ENCODE data around the gene SLC38A10. TPM values are rescaled to one million over a fixed set of nuclear protein-coding genes. Genes with fewer than 3 reads are reported as not detected.
A peak's percentile ranks its signal among the peaks of the same experiment; 100 is the strongest.

The SLC38A10 gene
- total and polyA plus RNA-seq, 2 of the 13 experiments (the other 11 are each of a cell fraction or from before 2014, with no cell fraction given): 23.4 to 55.8 TPM

DNA sequence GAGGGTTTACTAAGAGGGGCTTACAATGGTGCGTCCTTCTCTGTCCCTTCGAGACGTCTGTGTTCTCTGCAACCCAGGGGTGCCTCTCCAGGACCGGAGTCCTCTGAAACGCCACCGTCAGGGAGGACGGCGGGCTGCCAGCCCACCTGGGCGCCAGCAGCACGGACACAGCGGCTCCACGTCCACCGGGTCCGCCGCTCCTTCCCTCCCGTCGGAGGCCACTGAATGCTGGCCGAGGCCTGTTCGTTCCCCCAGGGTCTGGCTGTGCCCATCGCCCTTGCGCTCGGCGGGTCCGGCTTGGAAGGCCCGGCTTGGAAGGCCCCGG, 56.7 kb downstream of the SLC38A10 start (continued):
- TF ChIP-seq, protein P1, sequence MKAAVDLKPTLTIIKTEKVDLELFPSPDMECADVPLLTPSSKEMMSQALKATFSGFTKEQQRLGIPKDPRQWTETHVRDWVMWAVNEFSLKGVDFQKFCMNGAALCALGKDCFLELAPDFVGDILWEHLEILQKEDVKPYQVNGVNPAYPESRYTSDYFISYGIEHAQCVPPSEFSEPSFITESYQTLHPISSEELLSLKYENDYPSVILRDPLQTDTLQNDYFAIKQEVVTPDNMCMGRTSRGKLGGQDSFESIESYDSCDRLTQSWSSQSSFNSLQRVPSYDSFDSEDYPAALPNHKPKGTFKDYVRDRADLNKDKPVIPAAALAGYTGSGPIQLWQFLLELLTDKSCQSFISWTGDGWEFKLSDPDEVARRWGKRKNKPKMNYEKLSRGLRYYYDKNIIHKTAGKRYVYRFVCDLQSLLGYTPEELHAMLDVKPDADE (CRISPR knock-in tag; IDR thresholded peaks at IDR 0.05): no peak
- TF ChIP-seq CCDC6 (CRISPR knock-in tag; IDR thresholded peaks at IDR 0.05) (no peak), ZNF333 (CRISPR knock-in tag; IDR thresholded peaks at IDR 0.05; ENCODE audit: borderline replicate concordance) (no peak), ZMAT3 (CRISPR knock-in tag; conservative IDR thresholded peaks at IDR 0.05) (no peak), ZNF24 (IDR thresholded peaks at IDR 0.05) (no peak), ZNF557 (CRISPR knock-in tag; IDR thresholded peaks at IDR 0.05) (no peak), ZNF549 (CRISPR knock-in tag; IDR thresholded peaks at IDR 0.05) (no peak), ZFYVE20 (CRISPR knock-in tag; IDR thresholded peaks at IDR 0.05; ENCODE audit: borderline replicate concordance, low read depth) (no peak), FOXJ3 (CRISPR knock-in tag; IDR thresholded peaks at IDR 0.05; ENCODE audit: borderline replicate concordance) (no peak), ZNF446 (CRISPR knock-in tag; IDR thresholded peaks at IDR 0.05) (no peak), ZNF543 (CRISPR knock-in tag; IDR thresholded peaks at IDR 0.05) (no peak), ZNF251 (CRISPR knock-in tag; IDR thresholded peaks at IDR 0.05) (0 out of 2 replicates have a peak, but pooled peaks have one; percentile 46), KAT7 (CRISPR knock-in tag; IDR thresholded peaks at IDR 0.05; ENCODE audit: borderline replicate concordance) (no peak; the same call in none of the 2 replicates), DMAP1 (CRISPR knock-in tag; IDR thresholded peaks at IDR 0.05) (no peak), ZFP41 (CRISPR knock-in tag; IDR thresholded peaks at IDR 0.05; ENCODE audit: borderline replicate concordance) (no peak), SP2 (CRISPR knock-in tag; IDR thresholded peaks at IDR 0.05) (no peak), ZNF891 (CRISPR knock-in tag; IDR thresholded peaks at IDR 0.05) (no peak)
- TF ChIP-seq, protein P2, sequence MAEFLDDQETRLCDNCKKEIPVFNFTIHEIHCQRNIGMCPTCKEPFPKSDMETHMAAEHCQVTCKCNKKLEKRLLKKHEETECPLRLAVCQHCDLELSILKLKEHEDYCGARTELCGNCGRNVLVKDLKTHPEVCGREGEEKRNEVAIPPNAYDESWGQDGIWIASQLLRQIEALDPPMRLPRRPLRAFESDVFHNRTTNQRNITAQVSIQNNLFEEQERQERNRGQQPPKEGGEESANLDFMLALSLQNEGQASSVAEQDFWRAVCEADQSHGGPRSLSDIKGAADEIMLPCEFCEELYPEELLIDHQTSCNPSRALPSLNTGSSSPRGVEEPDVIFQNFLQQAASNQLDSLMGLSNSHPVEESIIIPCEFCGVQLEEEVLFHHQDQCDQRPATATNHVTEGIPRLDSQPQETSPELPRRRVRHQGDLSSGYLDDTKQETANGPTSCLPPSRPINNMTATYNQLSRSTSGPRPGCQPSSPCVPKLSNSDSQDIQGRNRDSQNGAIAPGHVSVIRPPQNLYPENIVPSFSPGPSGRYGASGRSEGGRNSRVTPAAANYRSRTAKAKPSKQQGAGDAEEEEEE (CRISPR knock-in tag; IDR thresholded peaks at IDR 0.05; ENCODE audit: borderline replicate concordance): no peak
- TF ChIP-seq, protein P3, sequence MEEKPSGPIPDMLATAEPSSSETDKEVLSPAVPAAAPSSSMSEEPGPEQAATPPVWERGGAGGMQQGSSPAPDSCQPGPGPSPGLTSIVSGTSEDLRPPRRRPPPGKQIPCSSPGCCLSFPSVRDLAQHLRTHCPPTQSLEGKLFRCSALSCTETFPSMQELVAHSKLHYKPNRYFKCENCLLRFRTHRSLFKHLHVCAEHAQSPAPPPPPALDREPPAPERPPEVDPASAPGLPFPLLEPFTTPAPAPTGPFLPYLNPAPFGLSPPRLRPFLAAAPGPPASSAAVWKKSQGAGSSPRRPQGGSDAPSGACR (CRISPR knock-in tag; IDR thresholded peaks at IDR 0.05): no peak
- TF ChIP-seq, protein P4, sequence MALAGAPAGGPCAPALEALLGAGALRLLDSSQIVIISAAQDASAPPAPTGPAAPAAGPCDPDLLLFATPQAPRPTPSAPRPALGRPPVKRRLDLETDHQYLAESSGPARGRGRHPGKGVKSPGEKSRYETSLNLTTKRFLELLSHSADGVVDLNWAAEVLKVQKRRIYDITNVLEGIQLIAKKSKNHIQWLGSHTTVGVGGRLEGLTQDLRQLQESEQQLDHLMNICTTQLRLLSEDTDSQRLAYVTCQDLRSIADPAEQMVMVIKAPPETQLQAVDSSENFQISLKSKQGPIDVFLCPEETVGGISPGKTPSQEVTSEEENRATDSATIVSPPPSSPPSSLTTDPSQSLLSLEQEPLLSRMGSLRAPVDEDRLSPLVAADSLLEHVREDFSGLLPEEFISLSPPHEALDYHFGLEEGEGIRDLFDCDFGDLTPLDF (CRISPR knock-in tag; IDR thresholded peaks at IDR 0.05): no peak
- TF ChIP-seq, protein P5, sequence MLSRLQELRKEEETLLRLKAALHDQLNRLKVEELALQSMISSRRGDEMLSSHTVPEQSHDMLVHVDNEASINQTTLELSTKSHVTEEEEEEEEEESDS (CRISPR knock-in tag; IDR thresholded peaks at IDR 0.05; ENCODE audit: borderline replicate concordance): no peak
- TF ChIP-seq, protein P6, sequence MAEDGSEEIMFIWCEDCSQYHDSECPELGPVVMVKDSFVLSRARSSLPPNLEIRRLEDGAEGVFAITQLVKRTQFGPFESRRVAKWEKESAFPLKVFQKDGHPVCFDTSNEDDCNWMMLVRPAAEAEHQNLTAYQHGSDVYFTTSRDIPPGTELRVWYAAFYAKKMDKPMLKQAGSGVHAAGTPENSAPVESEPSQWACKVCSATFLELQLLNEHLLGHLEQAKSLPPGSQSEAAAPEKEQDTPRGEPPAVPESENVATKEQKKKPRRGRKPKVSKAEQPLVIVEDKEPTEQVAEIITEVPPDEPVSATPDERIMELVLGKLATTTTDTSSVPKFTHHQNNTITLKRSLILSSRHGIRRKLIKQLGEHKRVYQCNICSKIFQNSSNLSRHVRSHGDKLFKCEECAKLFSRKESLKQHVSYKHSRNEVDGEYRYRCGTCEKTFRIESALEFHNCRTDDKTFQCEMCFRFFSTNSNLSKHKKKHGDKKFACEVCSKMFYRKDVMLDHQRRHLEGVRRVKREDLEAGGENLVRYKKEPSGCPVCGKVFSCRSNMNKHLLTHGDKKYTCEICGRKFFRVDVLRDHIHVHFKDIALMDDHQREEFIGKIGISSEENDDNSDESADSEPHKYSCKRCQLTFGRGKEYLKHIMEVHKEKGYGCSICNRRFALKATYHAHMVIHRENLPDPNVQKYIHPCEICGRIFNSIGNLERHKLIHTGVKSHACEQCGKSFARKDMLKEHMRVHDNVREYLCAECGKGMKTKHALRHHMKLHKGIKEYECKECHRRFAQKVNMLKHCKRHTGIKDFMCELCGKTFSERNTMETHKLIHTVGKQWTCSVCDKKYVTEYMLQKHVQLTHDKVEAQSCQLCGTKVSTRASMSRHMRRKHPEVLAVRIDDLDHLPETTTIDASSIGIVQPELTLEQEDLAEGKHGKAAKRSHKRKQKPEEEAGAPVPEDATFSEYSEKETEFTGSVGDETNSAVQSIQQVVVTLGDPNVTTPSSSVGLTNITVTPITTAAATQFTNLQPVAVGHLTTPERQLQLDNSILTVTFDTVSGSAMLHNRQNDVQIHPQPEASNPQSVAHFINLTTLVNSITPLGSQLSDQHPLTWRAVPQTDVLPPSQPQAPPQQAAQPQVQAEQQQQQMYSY (CRISPR knock-in tag; IDR thresholded peaks at IDR 0.05): no peak

Data from HepG2 (cell line).